ENCODE data around the gene GRAMD2A. TPM values are rescaled to one million over a fixed set of nuclear protein-coding genes. Genes with fewer than 3 reads are reported as not detected.

The GRAMD2A gene
- total RNA-seq, 1 experiment from 2014 or later: 1.3 TPM

DNA sequence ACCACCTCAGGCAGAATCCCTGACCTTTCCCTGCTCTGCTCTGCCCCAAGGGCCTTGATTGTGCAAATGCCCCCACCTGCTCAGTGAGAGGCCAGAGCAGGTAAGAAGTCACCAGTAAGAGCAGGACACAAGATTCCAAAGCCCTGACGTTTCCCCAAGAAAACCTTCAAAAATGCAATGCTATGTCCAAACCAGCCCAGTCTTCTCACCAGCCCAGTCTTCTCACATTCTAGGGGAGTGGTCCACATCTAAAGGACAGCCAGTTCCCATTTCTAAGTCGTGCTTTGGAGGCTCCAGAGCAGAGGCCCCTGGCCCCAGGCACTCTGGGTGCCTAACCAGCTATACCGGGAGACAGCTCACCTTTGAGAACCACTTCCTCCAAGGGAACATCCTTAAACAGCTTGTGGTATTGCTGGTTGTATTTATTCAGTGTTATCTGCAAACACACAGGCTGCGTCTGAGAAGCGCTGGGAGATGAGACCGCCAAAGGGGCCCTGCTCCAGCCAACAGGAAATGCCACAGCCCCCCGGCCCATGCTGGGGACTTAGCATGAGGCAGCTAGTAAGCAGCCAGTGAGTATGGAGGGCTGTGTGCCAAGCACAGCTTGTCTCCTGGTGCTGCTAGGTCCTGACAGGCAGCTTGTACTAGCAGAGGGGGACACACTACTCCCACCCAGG, 29.3 kb downstream of the GRAMD2A start:
- Histone ChIP-seq H3K14ac (ENCODE audit: insufficient read depth, low read length) (no peak overlapping the region; the same call in 1 of the 2 replicates), H3K23me2 (ENCODE audit: insufficient read length, low read depth, low read length, poor library complexity, severe bottlenecking) (no peaks in the 10 kb centered on the region), H2BK20ac (ENCODE audit: low read depth, low read length, poor library complexity, severe bottlenecking) (no peak overlapping the region), H3K4me1 (ENCODE audit: insufficient read depth, low read length) (no peaks in the 10 kb centered on the region; the same call in 1 of the 2 replicates), H2BK15ac (ENCODE audit: low read depth, low read length) (no peak overlapping the region), H4K20me1 (ENCODE audit: control insufficient read depth, insufficient read depth, insufficient read length) (no peaks in the 10 kb centered on the region), H3K4ac (ENCODE audit: low read depth, low read length) (no peak overlapping the region), H3K56ac (ENCODE audit: insufficient read length, low read depth, low read length) (no peak overlapping the region), H4K5ac (ENCODE audit: insufficient read length, low read depth, low read length) (no peak overlapping the region), H2AFZ (ENCODE audit: low read length) (no peak overlapping the region), H3K9ac (ENCODE audit: extremely low read depth, insufficient read length, low read length) (no peak overlapping the region), H3K23ac (ENCODE audit: insufficient read length, low read depth, low read length) (no peak overlapping the region), H2BK120ac (ENCODE audit: low read depth, low read length, poor library complexity, severe bottlenecking) (no peak overlapping the region), H3K27ac (ENCODE audit: insufficient read length, low read depth, low read length) (no peak overlapping the region), H3K18ac (ENCODE audit: insufficient read length, low read depth, low read length) (no peak overlapping the region), H3K9me3 (ENCODE audit: control insufficient read depth, low read depth, low read length) (no peaks in the 10 kb centered on the region), H2BK5ac (ENCODE audit: insufficient read length, low read length) (no peak overlapping the region), H3K27me3 (ENCODE audit: insufficient read depth, low read length) (no peaks in the 10 kb centered on the region), H3T11ph (ENCODE audit: low read length) (no peak overlapping the region), H2AK5ac (ENCODE audit: insufficient read length, low read length) (no peak overlapping the region), H4K8ac (replicated peaks; ENCODE audit: insufficient read length, low read depth, low read length) (no peak overlapping the region), H4K91ac (ENCODE audit: insufficient read length, low read depth, low read length) (no peak overlapping the region), H2BK12ac (ENCODE audit: insufficient read length, low read depth, low read length) (no peak overlapping the region), H3K79me2 (ENCODE audit: insufficient read depth, low read length) (no peaks in the 10 kb centered on the region), H3K4me2 (ENCODE audit: insufficient read depth, insufficient read length, low read length) (no peak overlapping the region), H3K79me1 (ENCODE audit: insufficient read depth, low read depth, low read length, poor library complexity, severe bottlenecking) (no peaks in the 10 kb centered on the region)
- DNase-seq: no peak
- TF ChIP-seq, protein P1, sequence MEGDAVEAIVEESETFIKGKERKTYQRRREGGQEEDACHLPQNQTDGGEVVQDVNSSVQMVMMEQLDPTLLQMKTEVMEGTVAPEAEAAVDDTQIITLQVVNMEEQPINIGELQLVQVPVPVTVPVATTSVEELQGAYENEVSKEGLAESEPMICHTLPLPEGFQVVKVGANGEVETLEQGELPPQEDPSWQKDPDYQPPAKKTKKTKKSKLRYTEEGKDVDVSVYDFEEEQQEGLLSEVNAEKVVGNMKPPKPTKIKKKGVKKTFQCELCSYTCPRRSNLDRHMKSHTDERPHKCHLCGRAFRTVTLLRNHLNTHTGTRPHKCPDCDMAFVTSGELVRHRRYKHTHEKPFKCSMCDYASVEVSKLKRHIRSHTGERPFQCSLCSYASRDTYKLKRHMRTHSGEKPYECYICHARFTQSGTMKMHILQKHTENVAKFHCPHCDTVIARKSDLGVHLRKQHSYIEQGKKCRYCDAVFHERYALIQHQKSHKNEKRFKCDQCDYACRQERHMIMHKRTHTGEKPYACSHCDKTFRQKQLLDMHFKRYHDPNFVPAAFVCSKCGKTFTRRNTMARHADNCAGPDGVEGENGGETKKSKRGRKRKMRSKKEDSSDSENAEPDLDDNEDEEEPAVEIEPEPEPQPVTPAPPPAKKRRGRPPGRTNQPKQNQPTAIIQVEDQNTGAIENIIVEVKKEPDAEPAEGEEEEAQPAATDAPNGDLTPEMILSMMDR (conservative IDR thresholded peaks at IDR 0.05): no peak
- Mint-ChIP-seq H3K4me1 (peaks cover 10 to 12% of the 10 kb centered on the region in 2 experiments), H3K27me3 (ENCODE audit: low read depth) (no peaks in the 10 kb centered on the region; the same call in 1 of the 2 replicates), H3K9me3 (no peaks in the 10 kb centered on the region), H3K36me3 (ENCODE audit: insufficient read depth in 1 of 3, low read depth in 3 of 3) (no peaks in the 10 kb centered on the region), H3K27ac (peak overlapping the region in 1 of 3 experiments; percentile 43; a peak in 1 of 7 replicates), H3K4me3 (no peak overlapping the region)
- WGBS (ENCODE audit: extremely low coverage, insufficient read length, low lambda C conversion rate): no CpG with 5 or more reads among the region's 7 CpGs
